HG03039 (cell line): ENCODE results near the gene COL9A2.
"Not testable (repeated sequence)": the region's sequence is repeated elsewhere in the genome, so short reads cannot be mapped to it uniquely, and the experiment has no call there.

Experiments
- ATAC-seq: cut with Tn5 transposase; IDR thresholded peaks from one replicate; pipeline ENCODE4 v1.9.1; 2021; ENCODE audit warnings: mild to moderate bottlenecking, moderate library complexity; ENCODE audit not compliant: unreplicated experiment

COL9A2 gene

GRCh38 chr1:40316595-40317393 lies at the start of gene COL9A2:
TSS of gene COL9A2 (minus strand) at chr1:40317286. CDS start at chr1:40317197, 89 bp downstream.
- ATAC-seq = no peak

- peak; percentile 84 for ATAC-seq
These were observed 46.6 kb upstream of the COL9A2 start for GRCh38 chr1:40363721-40364120.

- no peak for ATAC-seq
These were observed 45.6 kb upstream of the COL9A2 start for GRCh38 chr1:40362699-40363098.

GRCh38 chr1:40362199-40362598 lies 45.1 kb upstream of the COL9A2 start:
- ATAC-seq = no peak

GRCh38 chr1:40361637-40362036 lies 44.6 kb upstream of the COL9A2 start:
- ATAC-seq = no peak

- ATAC-seq = no peak
These were observed 44.1 kb upstream of the COL9A2 start for GRCh38 chr1:40361201-40361600.

GRCh38 chr1:40360631-40361030 lies 43.5 kb upstream of the COL9A2 start:
- no peak for ATAC-seq

GRCh38 chr1:40357625-40358024 lies 40.5 kb upstream of the COL9A2 start:
- no peak for ATAC-seq

GRCh38 chr1:40353082-40353481 lies 36.0 kb upstream of the COL9A2 start:
- no peak for ATAC-seq

GRCh38 chr1:40352126-40352525 lies 35.0 kb upstream of the COL9A2 start:
- no peak for ATAC-seq

- no peak for ATAC-seq
These were observed 34.0 kb upstream of the COL9A2 start for GRCh38 chr1:40351124-40351523.

- ATAC-seq = no peak
These were observed 33.3 kb upstream of the COL9A2 start for GRCh38 chr1:40350391-40350790.

GRCh38 chr1:40344597-40344996 lies 27.5 kb upstream of the COL9A2 start:
- ATAC-seq = no peak

GRCh38 chr1:40342381-40342717 lies 25.3 kb upstream of the COL9A2 start:
- not testable (repeated sequence) for ATAC-seq

- no peak for ATAC-seq
These were observed 24.6 kb upstream of the COL9A2 start for GRCh38 chr1:40341491-40342380.

- no peak for ATAC-seq
These were observed 22.6 kb upstream of the COL9A2 start for GRCh38 chr1:40339420-40340323.

GRCh38 chr1:40338745-40339419 lies 21.8 kb upstream of the COL9A2 start:
- no peak for ATAC-seq

- ATAC-seq = no peak
These were observed 20.4 kb upstream of the COL9A2 start for GRCh38 chr1:40337443-40337842.

GRCh38 chr1:40332695-40333094 lies 15.6 kb upstream of the COL9A2 start:
- ATAC-seq = no peak

- ATAC-seq = not testable (repeated sequence)
These were observed 14.3 kb upstream of the COL9A2 start for GRCh38 chr1:40331403-40331802.
